HG03521 (cell line): ENCODE results near the gene MRPS27.

Source experiments
- ATAC-seq: cut with Tn5 transposase; IDR thresholded peaks from one replicate; pipeline ENCODE4 v1.9.1; 2021; ENCODE audit warnings: mild to moderate bottlenecking, moderate library complexity; ENCODE audit not compliant: unreplicated experiment

MRPS27 gene

GRCh38 chr5:72266862-72267261 lies 53.2 kb downstream of the MRPS27 start:
- no peak for ATAC-seq

GRCh38 chr5:72265032-72265877 lies 54.8 kb downstream of the MRPS27 start:
- no peak for ATAC-seq

- ATAC-seq: no peak
Observed at GRCh38 chr5:72256536-72256935, 63.5 kb downstream of the MRPS27 start.

- ATAC-seq: no peak
Observed at GRCh38 chr5:72255670-72256069, 64.4 kb downstream of the MRPS27 start.

- ATAC-seq: no peak
Observed at GRCh38 chr5:72255237-72255636, 64.8 kb downstream of the MRPS27 start.

GRCh38 chr5:72252574-72253155 lies 67.4 kb downstream of the MRPS27 start:
- ATAC-seq: no peak

- no peak for ATAC-seq
Observed at GRCh38 chr5:72252008-72252407, 68.0 kb downstream of the MRPS27 start.

- ATAC-seq: no peak
Observed at GRCh38 chr5:72251386-72251785, 68.7 kb downstream of the MRPS27 start.

- ATAC-seq: no peak
Observed at GRCh38 chr5:72248410-72248981, 71.5 kb downstream of the MRPS27 start.

GRCh38 chr5:72246954-72247442 lies 73.0 kb downstream of the MRPS27 start:
- no peak for ATAC-seq

GRCh38 chr5:72245951-72246532 lies 74.0 kb downstream of the MRPS27 start:
- no peak for ATAC-seq

GRCh38 chr5:72245546-72245945 lies 74.5 kb downstream of the MRPS27 start:
- ATAC-seq: no peak

GRCh38 chr5:72244862-72245371 lies 75.1 kb downstream of the MRPS27 start:
- ATAC-seq: peak; percentile 73

- no peak for ATAC-seq
Observed at GRCh38 chr5:72243706-72244105, 76.3 kb downstream of the MRPS27 start.

GRCh38 chr5:72242796-72243475 lies 77.1 kb downstream of the MRPS27 start:
- ATAC-seq: no peak

GRCh38 chr5:72241346-72242003 lies 78.6 kb downstream of the MRPS27 start:
- no peak for ATAC-seq

GRCh38 chr5:72238712-72239445 lies 81.2 kb downstream of the MRPS27 start:
- ATAC-seq: no peak

- no peak for ATAC-seq
Observed at GRCh38 chr5:72237879-72238278, 82.2 kb downstream of the MRPS27 start.

- ATAC-seq: no peak
Observed at GRCh38 chr5:72237415-72237814, 82.6 kb downstream of the MRPS27 start.

- no peak for ATAC-seq
Observed at GRCh38 chr5:72235725-72236124, 84.3 kb downstream of the MRPS27 start.
